Activated effector memory CD4-positive, alpha-beta T cell treated with anti-CD3 and anti-CD28 coated beads, Interleukin-2, amount 50 U/mL, for 16 hours (primary cell): Measurements from ENCODE around the gene ANKLE1.

Experiments used
- DNase-seq: peaks from one replicate; pipeline ENCODE4 v3.0.0-alpha.2; 2020

The ANKLE1 gene

DNA sequence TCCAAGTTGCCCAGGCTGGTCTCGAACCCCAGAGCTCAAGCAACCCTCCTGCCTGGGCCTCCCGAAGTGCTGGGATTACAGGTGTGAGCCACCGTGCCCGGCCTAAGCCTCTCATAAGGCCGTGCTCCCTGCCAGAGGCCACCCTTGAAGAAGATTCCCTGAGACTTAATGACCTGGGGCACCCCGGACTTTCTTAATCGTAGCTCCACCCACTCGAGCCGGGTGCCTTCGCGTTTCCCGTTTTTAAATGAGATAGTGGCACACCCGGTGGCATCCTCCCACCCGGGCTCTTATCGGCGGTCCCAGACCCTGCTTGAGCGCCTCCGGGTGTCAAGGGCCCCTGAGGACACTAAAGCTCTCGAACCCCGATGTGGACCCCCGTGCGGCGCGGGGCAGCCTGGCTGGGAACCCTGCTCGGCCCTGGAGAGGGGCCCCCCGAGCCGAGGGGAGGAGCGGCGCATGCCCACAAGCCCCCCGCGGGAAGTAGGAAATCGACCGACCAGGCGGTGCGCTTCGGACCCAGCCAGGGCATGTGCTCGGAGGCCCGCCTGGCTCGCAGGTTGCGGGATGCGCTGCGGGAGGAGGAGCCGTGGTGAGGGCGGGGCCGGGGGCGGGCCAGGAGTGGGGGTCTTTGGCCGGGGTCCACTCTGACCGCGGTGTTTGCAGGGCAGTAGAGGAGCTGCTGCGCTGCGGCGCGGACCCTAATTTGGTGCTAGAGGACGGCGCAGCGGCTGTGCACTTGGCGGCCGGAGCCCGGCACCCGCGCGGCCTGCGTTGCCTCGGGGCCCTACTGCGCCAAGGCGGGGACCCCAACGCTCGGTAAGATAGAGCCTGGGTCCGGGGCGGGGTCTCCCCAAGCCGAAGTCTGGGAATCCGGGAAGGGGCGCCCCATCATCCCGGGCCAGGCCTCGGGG, at the start of gene ANKLE1:
TSS of gene ANKLE1 (plus strand) at position 511 of the 914 bp plus-strand sequence. CDS start at position 531, 20 bp downstream.
- peak; percentile 78 for DNase-seq

GRCh38 chr19:17232258-17232657, 49.4 kb upstream of the ANKLE1 start:
- DNase-seq: no peak

DNA sequence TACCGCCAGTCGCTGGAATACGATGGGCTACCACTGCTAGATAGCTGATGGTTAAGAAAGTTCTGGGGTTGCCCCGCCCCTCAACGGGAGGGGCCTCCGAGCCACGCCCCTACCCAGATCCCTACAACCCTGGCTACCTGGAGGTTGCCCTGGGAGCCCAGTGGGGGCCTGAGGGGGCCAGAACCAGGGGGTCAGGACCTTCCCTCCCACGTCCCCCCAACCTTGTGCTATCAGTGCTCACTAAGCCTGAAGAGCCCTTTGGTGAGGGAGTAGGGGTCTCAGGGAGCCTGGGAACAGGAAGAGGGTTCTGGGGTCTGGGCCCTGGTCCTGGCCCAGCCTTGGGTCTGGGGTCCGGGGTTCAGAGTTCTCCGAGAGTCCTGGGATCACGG, 46.8 kb upstream of the ANKLE1 start:
- peak; percentile 85 for DNase-seq

- peak; percentile 92 for DNase-seq
Measured at GRCh38 chr19:17235300-17235970, 46.3 kb upstream of the ANKLE1 start.

- no peak for DNase-seq
Measured at GRCh38 chr19:17235971-17236777, 45.5 kb upstream of the ANKLE1 start.

DNA sequence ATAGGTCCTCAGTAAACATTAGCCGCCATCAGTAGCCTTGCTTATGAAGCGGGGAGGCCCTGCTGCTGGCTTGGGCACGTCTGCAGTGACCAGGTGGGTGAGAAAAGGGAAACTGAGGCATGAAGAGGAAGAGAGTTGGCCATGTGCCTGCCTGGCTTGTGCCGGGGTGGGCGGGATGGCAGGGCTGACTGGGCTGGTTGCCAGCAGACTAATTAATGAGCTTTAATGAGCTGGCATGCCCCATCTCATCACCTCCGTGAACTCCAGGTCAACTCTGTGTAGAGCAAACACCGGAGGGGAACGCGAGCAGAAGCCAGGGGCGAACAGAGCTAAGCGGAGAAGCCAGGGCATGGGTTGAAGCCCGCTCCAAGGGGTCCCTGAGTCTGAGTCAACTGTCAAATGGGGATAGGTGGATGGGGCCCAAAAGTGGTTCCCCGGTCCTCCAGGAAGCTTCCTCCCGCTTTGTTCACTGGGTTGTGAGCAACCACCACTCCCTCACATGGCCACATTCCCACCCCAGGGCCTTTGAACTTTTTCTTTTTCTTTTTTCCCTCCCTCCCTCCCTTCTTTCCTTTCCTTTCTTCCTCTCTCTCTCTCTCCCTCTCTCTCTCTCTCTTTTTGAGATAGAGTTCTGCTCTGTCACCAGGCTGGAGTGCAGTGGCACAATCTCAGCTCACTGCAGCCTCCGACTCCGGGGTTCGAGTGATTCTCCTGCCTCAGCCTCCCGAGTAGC, 44.7 kb upstream of the ANKLE1 start:
- no peak for DNase-seq

- DNase-seq: no peak
Measured at GRCh38 chr19:17237747-17238706, 43.7 kb upstream of the ANKLE1 start.

GRCh38 chr19:17240062-17240752, 41.5 kb upstream of the ANKLE1 start:
- DNase-seq: no peak

GRCh38 chr19:17240826-17241399, 40.8 kb upstream of the ANKLE1 start:
- DNase-seq: no peak

DNA sequence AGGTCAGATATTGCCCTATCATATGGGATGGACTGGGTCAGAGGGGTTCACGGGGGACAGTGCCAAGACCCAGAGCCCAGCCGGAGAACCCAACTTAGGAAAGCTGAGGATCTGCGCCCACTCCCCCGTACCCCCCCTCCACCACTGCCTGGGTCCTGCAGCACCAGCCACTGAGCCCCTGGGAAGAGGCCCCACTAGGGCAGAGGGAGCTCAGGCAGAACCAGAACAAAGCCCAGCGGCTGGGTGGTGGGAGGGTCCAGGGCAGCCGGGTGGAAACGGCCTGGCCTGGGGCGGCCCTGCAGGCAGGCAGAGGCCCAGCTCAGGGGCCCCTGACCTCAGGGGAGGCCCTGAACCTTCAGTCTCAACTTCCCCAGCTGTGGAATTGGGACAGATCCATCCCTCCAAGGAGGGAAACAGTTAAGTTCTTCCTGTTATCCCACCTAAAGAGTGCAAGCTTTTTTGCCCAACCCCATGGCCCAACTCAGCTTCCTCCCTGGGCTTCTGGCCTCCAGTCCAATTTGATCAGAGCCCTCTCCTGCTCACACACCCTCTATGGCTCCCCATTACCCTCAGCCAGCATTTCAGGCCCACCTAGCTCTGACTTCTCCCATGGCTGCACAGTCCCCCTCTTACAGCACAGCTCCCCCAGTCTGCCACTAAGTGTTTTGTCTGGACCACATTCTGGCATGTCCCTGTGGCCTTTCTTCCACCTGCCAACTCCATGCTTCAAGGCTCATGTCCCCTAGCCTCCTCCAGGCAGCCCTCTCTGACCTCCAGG, 39.1 kb upstream of the ANKLE1 start:
- no peak for DNase-seq

GRCh38 chr19:17243211-17243829, 38.4 kb upstream of the ANKLE1 start:
- no peak for DNase-seq

DNA sequence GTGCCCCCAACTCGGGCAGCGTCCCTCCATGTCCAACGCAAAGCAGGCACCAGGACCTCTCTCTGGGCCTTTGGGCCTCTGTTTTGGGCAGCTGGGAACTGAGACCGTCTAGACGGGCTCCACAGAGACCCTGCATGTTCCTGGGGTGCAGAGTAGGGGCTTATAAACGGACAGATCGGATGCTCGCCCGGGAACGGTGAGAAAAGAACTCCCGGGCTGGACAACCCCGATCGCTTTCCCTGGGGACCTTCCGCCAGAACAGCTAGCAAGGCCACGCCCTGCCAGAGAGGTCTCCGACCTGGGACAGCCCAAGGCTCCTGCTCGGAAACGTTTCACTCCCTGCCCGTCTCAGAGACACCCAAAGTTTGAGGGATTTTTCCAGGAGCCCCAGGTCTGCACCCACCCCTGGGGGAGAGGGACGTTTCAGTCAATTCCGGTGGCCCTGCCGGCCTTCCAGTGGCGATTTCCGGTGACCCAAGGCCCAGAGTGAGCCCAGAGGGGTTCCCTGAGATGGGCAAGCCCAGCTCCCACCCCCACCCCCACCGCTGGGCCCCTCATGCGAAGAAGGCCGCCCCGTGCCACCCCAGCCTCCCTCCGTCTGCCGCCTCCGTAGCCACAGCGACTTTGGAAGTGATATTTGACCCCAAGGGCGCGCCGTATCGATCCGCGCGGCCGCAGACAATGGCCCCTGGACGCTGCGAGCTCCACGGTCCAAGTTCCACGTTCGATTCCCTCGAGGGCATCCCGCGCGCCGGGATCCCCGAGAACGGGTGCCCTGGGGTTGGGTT, 37.7 kb upstream of the ANKLE1 start:
- DNase-seq: no peak

GRCh38 chr19:17244618-17245534, 36.8 kb upstream of the ANKLE1 start:
- DNase-seq: no peak

- no peak for DNase-seq
Measured at GRCh38 chr19:17245535-17245984, 36.1 kb upstream of the ANKLE1 start, which contains the start of gene NR2F6. Gene NR2F6 (minus strand): TSS chr19:17245919. CDS start chr19:17245220, 699 bp downstream.

DNA sequence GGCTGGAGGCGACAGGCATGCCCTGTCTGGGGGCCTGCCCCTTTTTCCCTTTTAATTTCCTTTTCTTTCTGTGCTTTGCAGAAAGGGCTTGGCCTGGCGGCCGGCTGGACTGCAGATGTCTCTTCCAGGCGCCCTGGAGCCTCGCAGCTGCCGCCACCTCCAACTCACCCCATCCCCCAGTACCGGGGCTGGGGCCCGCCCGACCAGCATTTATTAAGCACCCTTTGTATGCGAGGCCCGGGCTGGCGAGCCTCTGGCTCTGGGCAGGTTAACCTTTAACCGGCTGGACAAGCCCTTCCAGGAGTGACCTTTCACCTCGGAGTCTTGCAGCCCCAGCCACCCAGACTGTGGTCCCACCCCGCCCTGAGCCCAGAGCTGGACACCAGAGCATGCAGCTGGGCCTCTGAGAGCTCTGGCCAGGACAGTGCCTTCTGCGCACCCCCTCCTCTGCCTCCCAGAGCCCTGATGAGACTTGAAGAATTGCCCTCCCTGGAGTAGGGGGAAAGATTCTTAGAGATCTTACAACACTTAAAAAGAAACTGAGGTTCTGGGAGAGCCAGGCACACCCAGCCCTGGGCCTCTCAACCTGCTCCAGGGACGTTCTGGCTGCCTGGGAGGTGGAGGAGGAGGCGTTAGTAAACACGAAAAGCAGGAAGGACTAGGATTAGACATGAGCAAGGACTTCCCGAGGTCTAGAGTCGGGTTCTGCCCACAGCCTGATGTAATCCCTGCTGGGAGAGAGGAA, 34.8 kb upstream of the ANKLE1 start:
- DNase-seq: no peak
